Spleen (tissue), 7 donors: Measurements from ENCODE around the gene PRDM16.

Source experiments
- POLR2A ChIP-seq, 3 donors: fragments of 450-650 bp; IDR thresholded peaks; one replicate each; pipeline ENCODE4 v1.5.1; 2017; ENCODE audit warnings: antibody characterized with exemption in 3 of 3, mild to moderate bottlenecking in 1 of 3
- POLR2AphosphoS5 ChIP-seq, 3 donors: sonication (generic); formaldehyde crosslinking; IDR thresholded peaks; one replicate each; pipeline ENCODE4 v1.5.1; 2017; ENCODE audit warnings: antibody characterized with exemption in 3 of 3
- TF ChIP-seq, protein P1 (sequence below), 11 experiments: fragments of 200-600 bp in 7 of 11; fragments of 450-650 bp in 4 of 11; sonication (generic) in 4 of 11; IDR thresholded peaks in 8 of 11; conservative IDR thresholded peaks in 3 of 11; 1 replicate in 7 of 11; 2 replicates in 4 of 11; pipeline versions ENCODE4 v1.4.0 to v1.8.0; 2016 to 2021; ENCODE audit warnings: antibody characterized with exemption in 11 of 11, inconsistent platforms in 4 of 11, mild to moderate bottlenecking in 1 of 11
- donor health status: DM: no; HTN: no; CAD: no; lungs with moderate emphysema.
- donor health status: DM: no; HTN: no; CAD: no.
- donor health status: DM: no; HTN: no; CAD: no.

DNA sequence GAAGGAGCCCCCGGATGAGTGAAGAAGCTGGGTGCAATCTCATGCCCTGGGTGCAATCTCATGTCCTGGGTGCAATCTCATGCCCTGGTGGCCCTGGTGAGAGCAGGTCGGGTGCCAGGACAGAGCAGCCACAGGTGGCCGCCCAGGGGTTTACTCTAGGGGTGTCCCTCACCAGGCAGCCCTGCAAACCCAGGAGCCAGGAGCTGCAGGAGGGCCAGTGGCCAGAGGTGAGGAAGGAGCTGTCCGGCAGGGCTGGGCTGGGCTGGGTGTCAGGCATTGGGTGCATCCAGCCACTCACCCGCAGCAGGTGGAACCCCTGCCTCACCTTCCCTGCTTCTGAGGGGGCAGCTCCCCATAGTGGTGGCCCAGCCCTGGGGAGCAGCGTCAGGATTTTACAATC, 79.2 kb downstream of the PRDM16 start:
- TF ChIP-seq, protein P1, sequence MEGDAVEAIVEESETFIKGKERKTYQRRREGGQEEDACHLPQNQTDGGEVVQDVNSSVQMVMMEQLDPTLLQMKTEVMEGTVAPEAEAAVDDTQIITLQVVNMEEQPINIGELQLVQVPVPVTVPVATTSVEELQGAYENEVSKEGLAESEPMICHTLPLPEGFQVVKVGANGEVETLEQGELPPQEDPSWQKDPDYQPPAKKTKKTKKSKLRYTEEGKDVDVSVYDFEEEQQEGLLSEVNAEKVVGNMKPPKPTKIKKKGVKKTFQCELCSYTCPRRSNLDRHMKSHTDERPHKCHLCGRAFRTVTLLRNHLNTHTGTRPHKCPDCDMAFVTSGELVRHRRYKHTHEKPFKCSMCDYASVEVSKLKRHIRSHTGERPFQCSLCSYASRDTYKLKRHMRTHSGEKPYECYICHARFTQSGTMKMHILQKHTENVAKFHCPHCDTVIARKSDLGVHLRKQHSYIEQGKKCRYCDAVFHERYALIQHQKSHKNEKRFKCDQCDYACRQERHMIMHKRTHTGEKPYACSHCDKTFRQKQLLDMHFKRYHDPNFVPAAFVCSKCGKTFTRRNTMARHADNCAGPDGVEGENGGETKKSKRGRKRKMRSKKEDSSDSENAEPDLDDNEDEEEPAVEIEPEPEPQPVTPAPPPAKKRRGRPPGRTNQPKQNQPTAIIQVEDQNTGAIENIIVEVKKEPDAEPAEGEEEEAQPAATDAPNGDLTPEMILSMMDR (IDR thresholded peaks at IDR 0.05 in 8 of 11, conservative IDR thresholded peaks at IDR 0.05 in 3 of 11), result no peak
- TF ChIP-seq POLR2A (IDR thresholded peaks at IDR 0.05) (no peak), POLR2AphosphoS5 (IDR thresholded peaks at IDR 0.05) (no peak)
